Measurements from ENCODE around the gene SPG11.
"Not testable (repeated sequence)": the region's sequence is repeated elsewhere in the genome, so short reads cannot be mapped to it uniquely, and the experiment has no call there.

- TF ChIP-seq RAD21 (IDR thresholded peaks at IDR 0.05); FOXA1 (IDR thresholded peaks at IDR 0.05); CTCF (IDR thresholded peaks at IDR 0.05; ENCODE audit: low read depth, low read length, missing input control); REST (IDR thresholded peaks at IDR 0.05); HNF4G (IDR thresholded peaks at IDR 0.05); SP1 (IDR thresholded peaks at IDR 0.05); MAX (IDR thresholded peaks at IDR 0.05); GABPA (IDR thresholded peaks at IDR 0.05 in 1 of 2, conservative IDR thresholded peaks at IDR 0.05 in 1 of 2); TAF1 (conservative IDR thresholded peaks at IDR 0.05); ZBTB33 (IDR thresholded peaks at IDR 0.05); RXRA (IDR thresholded peaks at IDR 0.05); EGR1 (IDR thresholded peaks at IDR 0.05; ENCODE audit: low read depth in 2 of 2); YY1 (IDR thresholded peaks at IDR 0.05); JUND (IDR thresholded peaks at IDR 0.05): not testable (repeated sequence)
Observed at GRCh38 chr15:44544745-44545144, 118.7 kb downstream of the SPG11 start.
